Activated CD4-positive, alpha-beta T cell treated with anti-CD3 and anti-CD28 coated beads, Interleukin-2, amount 50 U/mL, for 1 hour (primary cell): ENCODE measurements around the gene FIG4.
"Not testable (repeated sequence)": the region's sequence is repeated elsewhere in the genome, so short reads cannot be mapped to it uniquely, and the experiment has no call there.

Source experiments
- DNase-seq: peaks from one replicate; pipeline ENCODE4 v3.0.0-alpha.2; 2020

FIG4 gene

GRCh38 chr6:109800771-109801170 is 109.7 kb downstream of the FIG4 start:
- DNase-seq = no peak

- no peak for DNase-seq
Measured at GRCh38 chr6:109801794-109802193, 110.7 kb downstream of the FIG4 start.

GRCh38 chr6:109804020-109804419 is 112.9 kb downstream of the FIG4 start:
- no peak for DNase-seq

GRCh38 chr6:109807881-109808280 is 116.8 kb downstream of the FIG4 start:
- no peak for DNase-seq

GRCh38 chr6:109808837-109809236 is 117.7 kb downstream of the FIG4 start:
- DNase-seq = no peak

- no peak for DNase-seq
Measured at GRCh38 chr6:109815054-109815453, 124.0 kb downstream of the FIG4 start.

GRCh38 chr6:109816452-109817374 is 125.6 kb downstream of the FIG4 start:
- no peak for DNase-seq

GRCh38 chr6:109820706-109821350 is 129.7 kb downstream of the FIG4 start:
- DNase-seq = no peak

GRCh38 chr6:109821428-109821827 is 130.3 kb downstream of the FIG4 start:
- no peak for DNase-seq

- DNase-seq = no peak
Measured at GRCh38 chr6:109824105-109824504, 133.0 kb downstream of the FIG4 start.

GRCh38 chr6:109826551-109826950 is 135.5 kb downstream of the FIG4 start:
- no peak for DNase-seq

- DNase-seq = not testable (repeated sequence)
Measured at GRCh38 chr6:109831352-109831751, 140.3 kb downstream of the FIG4 start.

GRCh38 chr6:109834131-109834530 is 143.0 kb downstream of the FIG4 start:
- DNase-seq = no peak

- DNase-seq = no peak
Measured at GRCh38 chr6:109834595-109835437, 143.7 kb downstream of the FIG4 start.

- no peak for DNase-seq
Measured at GRCh38 chr6:109840034-109840433, 148.9 kb downstream of the FIG4 start.

- DNase-seq = no peak
Measured at GRCh38 chr6:109840796-109841195, 149.7 kb downstream of the FIG4 start.

GRCh38 chr6:109841869-109842268 is 150.8 kb downstream of the FIG4 start:
- no peak for DNase-seq

GRCh38 chr6:109852713-109853112 is 161.6 kb downstream of the FIG4 start:
- DNase-seq = no peak

GRCh38 chr6:109853426-109853825 is 162.3 kb downstream of the FIG4 start:
- no peak for DNase-seq

GRCh38 chr6:109853951-109854350 is 162.9 kb downstream of the FIG4 start:
- DNase-seq = no peak

GRCh38 chr6:109854541-109855308 is 163.6 kb downstream of the FIG4 start:
- no peak for DNase-seq

- DNase-seq = not testable (repeated sequence)
Measured at GRCh38 chr6:109855476-109856040, 164.5 kb downstream of the FIG4 start.
